Suprapubic skin (tissue), 4 donors: ENCODE data around the gene BEST4. TPM values are rescaled to one million over a fixed set of nuclear protein-coding genes. Genes with fewer than 3 reads are reported as not detected.

ENCODE experiments used
- DNase-seq, 2 donors: peaks; one replicate each; pipeline ENCODE4 v3.0.0-alpha.2; 2019; ENCODE audit warnings: low spot score in 2 of 2
- H3K27ac ChIP-seq: fragments of 200-600 bp; sonication (generic); one replicate; pipeline ENCODE4 v1.5.1; 2019
- H3K27me3 ChIP-seq: fragments of 200-600 bp; sonication (generic); one replicate; pipeline ENCODE4 v1.5.1; 2019
- H3K36me3 ChIP-seq: fragments of 200-600 bp; sonication (generic); one replicate; pipeline ENCODE4 v1.5.1; 2019
- H3K4me1 ChIP-seq: fragments of 200-600 bp; sonication (generic); one replicate; pipeline ENCODE4 v1.5.1; 2019
- H3K4me3 ChIP-seq: fragments of 200-600 bp; sonication (generic); one replicate; pipeline ENCODE4 v1.5.1; 2019; ENCODE audit warnings: mild to moderate bottlenecking
- H3K9me3 ChIP-seq: fragments of 200-600 bp; sonication (generic); one replicate; pipeline ENCODE4 v1.5.1; 2019
- EP300 ChIP-seq: sonication (generic); formaldehyde crosslinking; IDR thresholded peaks from one replicate; pipeline ENCODE4 v1.6.1; 2017; ENCODE audit warnings: antibody characterized with exemption
- POLR2A ChIP-seq, 2 donors: fragments of 450-650 bp; IDR thresholded peaks; one replicate each; pipeline ENCODE4 v1.6.1; 2017; ENCODE audit warnings: antibody characterized with exemption in 2 of 2, mild to moderate bottlenecking in 2 of 2, moderate library complexity in 2 of 2
- POLR2AphosphoS5 ChIP-seq, 3 donors: sonication (generic); formaldehyde crosslinking; IDR thresholded peaks; one replicate each; pipeline ENCODE4 v1.6.1; 2017; ENCODE audit warnings: antibody characterized with exemption in 3 of 3
- WGBS: methylation state at CpG from one replicate; pipeline ENCODE4 v1.1.5; 2018; 5-methylcytosine and 5-hydroxymethylcytosine counted together
- total RNA-seq, 4 donors: library from RNA; depleted of rRNA; stranded (reverse); fragments of >200 nt; gene quantifications; one replicate each; pipeline ENCODE4 v1.1.0, GENCODE V29; 2016
- TF ChIP-seq, protein P1 (sequence below), 2 donors: fragments of 200-600 bp in 1 of 2; fragments of 450-650 bp in 1 of 2; sonication (generic) in 1 of 2; IDR thresholded peaks; one replicate each; pipeline ENCODE4 v1.5.1; 2016 to 2019; ENCODE audit warnings: antibody characterized with exemption in 2 of 2, mild to moderate bottlenecking in 1 of 2, moderate library complexity in 1 of 2

BEST4 gene
- under 1 TPM in 3 of 4 donors, not detected in 1; 0.30 to 0.72 (median 0.30) TPM for total RNA-seq

DNA sequence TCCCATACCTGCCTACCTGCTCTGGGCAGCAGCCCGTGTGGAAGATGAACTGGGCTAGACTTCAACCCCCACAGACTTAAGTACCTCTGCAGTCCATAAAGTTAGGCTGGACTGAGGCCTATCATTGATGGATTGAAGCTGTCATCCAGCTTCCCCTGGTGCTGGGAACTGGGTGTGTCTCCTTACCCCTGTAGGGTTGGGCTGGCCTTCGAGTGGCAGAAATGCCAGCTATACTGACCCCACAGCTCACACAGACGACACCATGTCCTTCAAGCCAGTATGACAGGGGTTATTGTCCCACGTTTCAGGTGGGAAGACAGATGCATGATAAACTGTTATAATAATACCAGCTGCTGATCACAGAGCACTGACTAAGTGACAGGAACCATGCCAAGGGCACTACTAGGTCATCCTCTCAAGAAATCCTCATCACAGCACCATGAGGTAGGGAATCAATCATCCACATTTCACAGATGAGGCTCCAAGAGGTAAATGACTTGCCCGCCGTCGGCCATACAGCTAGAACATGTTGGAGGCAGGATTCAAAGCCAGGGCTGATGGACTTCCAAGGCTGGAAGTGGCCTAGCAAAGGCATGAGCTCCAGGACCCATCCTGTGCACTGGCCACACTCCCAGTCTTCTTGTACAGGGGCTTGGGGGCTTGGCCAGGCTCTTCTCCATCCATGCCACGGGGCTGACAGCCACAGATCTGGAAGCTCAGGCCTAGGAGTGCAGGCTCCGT, at the start of gene BEST4:
BEST4 (minus strand) TSS at position 51 of the 741 bp plus-strand sequence. CDS start 465 bp downstream, outside the sequence.
- Histone ChIP-seq H3K36me3 (no peaks in the 10 kb centered on the region), H3K4me1 (peaks cover 43% of the 10 kb centered on the region), H3K27me3 (no peaks in the 10 kb centered on the region), H3K4me3 (no peak within 1 kb of the TSS), H3K27ac (no peak within 1 kb of the TSS), H3K9me3 (no peaks in the 10 kb centered on the region)
- 87% methylated on average over 4 of the region's 9 CpGs for WGBS
- TF ChIP-seq, protein P1, sequence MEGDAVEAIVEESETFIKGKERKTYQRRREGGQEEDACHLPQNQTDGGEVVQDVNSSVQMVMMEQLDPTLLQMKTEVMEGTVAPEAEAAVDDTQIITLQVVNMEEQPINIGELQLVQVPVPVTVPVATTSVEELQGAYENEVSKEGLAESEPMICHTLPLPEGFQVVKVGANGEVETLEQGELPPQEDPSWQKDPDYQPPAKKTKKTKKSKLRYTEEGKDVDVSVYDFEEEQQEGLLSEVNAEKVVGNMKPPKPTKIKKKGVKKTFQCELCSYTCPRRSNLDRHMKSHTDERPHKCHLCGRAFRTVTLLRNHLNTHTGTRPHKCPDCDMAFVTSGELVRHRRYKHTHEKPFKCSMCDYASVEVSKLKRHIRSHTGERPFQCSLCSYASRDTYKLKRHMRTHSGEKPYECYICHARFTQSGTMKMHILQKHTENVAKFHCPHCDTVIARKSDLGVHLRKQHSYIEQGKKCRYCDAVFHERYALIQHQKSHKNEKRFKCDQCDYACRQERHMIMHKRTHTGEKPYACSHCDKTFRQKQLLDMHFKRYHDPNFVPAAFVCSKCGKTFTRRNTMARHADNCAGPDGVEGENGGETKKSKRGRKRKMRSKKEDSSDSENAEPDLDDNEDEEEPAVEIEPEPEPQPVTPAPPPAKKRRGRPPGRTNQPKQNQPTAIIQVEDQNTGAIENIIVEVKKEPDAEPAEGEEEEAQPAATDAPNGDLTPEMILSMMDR (IDR thresholded peaks at IDR 0.05): no peak
- no peak for TF ChIP-seq POLR2AphosphoS5 (IDR thresholded peaks at IDR 0.05)
- no peak for TF ChIP-seq EP300
- DNase-seq: no peak

DNA sequence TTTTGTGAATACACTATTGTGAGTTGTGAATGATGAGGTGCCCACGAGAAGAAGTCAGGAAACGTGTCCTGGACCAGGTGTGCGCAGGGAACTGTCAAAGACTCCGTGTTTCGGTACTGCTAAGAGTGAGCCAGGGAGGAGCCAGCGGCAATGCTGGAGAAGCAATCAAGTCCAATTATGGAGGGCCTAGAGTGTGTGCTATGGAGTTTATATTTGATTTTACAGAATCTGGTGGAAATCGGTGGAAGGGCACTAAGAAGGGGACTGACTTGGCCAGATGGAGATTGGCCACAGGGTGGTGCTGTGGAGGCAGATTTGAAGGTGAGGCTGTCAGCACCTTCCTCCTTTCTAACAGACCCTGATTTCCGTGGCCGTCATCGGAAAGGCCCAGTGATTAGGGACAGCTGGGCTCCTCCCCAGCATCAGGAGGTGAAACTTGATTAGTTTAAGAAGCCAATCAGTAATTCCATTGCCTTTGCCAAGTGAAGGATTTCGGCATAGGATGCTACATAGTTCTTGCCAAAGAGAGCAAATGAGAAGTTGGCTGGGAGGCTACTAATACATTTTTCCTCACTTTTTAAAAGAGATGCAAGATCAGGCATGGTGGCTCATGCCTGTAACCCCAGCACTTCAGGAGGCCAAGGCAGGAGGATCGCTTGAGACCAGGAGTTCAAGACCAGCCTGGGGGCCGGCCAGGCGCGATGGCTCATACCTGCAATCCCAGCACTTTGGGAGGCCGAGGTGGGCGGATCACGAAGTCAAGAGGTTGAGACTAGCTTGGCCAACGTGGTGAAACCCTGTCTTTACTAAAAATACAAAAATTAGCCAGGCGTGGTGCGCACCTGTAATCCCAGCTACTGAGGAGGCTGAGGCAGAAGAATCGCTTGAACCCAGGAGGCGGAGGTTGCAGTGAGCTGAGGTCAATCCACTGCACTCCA, 48.0 kb upstream of the BEST4 start:
- DNase-seq: peak; percentile 91
- Histone ChIP-seq H3K27ac (no peak overlapping the region), H3K9me3 (no peaks in the 10 kb centered on the region), H3K36me3 (no peaks in the 10 kb centered on the region), H3K27me3 (no peaks in the 10 kb centered on the region), H3K4me1 (peaks cover 6% of the 10 kb centered on the region), H3K4me3 (no peak overlapping the region)
- no peak for TF ChIP-seq POLR2AphosphoS5 (IDR thresholded peaks at IDR 0.05)
- TF ChIP-seq, protein P1 (IDR thresholded peaks at IDR 0.05): peak; percentile 67 to 84
- 62% methylated on average over 23 of the region's 23 CpGs for WGBS

- TF ChIP-seq, protein P1 (IDR thresholded peaks at IDR 0.05): no peak
- TF ChIP-seq POLR2AphosphoS5 (IDR thresholded peaks at IDR 0.05) (no peak), EP300 (no peak), POLR2A (IDR thresholded peaks at IDR 0.05) (no peak)
- no peak for DNase-seq
- H3K4me3 ChIP-seq: no peak overlapping the region
- peaks cover 6% of the 10 kb centered on the region for H3K4me1 ChIP-seq
- H3K27ac ChIP-seq: no peak overlapping the region
- no peaks in the 10 kb centered on the region for H3K36me3 ChIP-seq
- no peaks in the 10 kb centered on the region for H3K27me3 ChIP-seq
- 70% methylated on average over 7 of the region's 7 CpGs for WGBS
- no peaks in the 10 kb centered on the region for H3K9me3 ChIP-seq
Measured at GRCh38 chr1:44834328-44834727, 46.4 kb upstream of the BEST4 start.

DNA sequence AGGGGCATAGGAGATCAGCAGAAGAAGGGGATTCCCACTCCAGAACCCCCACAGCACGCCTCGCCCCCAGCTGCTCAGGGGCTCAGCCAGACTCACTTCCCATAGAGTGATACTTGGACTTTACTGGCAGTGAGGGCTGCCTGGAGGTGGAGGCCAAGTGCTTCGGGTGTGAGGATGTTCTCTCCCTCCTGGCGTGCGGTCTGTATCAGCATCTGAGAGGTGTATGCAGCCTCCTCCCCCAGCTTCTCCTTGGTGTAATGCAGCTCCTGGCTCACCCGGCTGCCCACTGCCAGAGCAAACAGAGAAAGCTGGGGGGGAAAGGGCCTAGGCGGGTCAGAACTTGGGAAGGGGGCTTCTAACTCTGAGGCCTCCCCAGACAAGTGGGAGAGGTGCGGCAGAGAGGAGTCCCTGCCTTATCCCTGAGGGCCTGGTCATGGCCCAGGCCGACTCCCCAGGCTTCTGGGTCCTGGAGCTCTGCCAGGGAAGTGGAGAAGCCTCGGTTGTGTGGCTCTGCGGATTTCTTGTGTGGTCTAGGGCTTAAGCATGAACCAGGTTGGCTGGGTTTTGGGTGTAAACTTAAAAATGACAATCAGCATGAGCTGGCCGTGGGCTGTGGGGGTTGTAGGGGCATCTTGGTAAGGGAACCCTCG, 44.2 kb upstream of the BEST4 start:
- TF ChIP-seq POLR2AphosphoS5 (IDR thresholded peaks at IDR 0.05): no peak
- no peak for TF ChIP-seq EP300
- TF ChIP-seq POLR2A (IDR thresholded peaks at IDR 0.05): no peak
- no peaks in the 10 kb centered on the region for H3K36me3 ChIP-seq
- H3K4me1 ChIP-seq: peaks cover 6% of the 10 kb centered on the region
- no peak overlapping the region for H3K27ac ChIP-seq
- no peak for DNase-seq
- WGBS: 78% methylated on average over 6 of the region's 13 CpGs
- H3K9me3 ChIP-seq: no peaks in the 10 kb centered on the region
- no peak overlapping the region for H3K4me3 ChIP-seq
- no peaks in the 10 kb centered on the region for H3K27me3 ChIP-seq

- H3K36me3 ChIP-seq: no peaks in the 10 kb centered on the region
- WGBS: 50% methylated on average over 2 of the region's 9 CpGs
- H3K4me3 ChIP-seq: no peak overlapping the region
- H3K27me3 ChIP-seq: no peaks in the 10 kb centered on the region
- no peaks in the 10 kb centered on the region for H3K9me3 ChIP-seq
- no peak for TF ChIP-seq POLR2A (IDR thresholded peaks at IDR 0.05)
- no peak for TF ChIP-seq EP300
- TF ChIP-seq, protein P1 (IDR thresholded peaks at IDR 0.05): no peak
- no peak for TF ChIP-seq POLR2AphosphoS5 (IDR thresholded peaks at IDR 0.05)
- no peak overlapping the region for H3K27ac ChIP-seq
- peaks cover 6% of the 10 kb centered on the region for H3K4me1 ChIP-seq
- DNase-seq: no peak
Measured at GRCh38 chr1:44831516-44831915, 43.5 kb upstream of the BEST4 start.
